Activated gamma-delta T cell treated with Interleukin-2 at 50 U/mL for 16 hours (primary cell): ENCODE results near the gene RASSF4.
"Not testable (repeated sequence)": the region's sequence is repeated elsewhere in the genome, so short reads cannot be mapped to it uniquely, and the experiment has no call there.

Experiments
- DNase-seq: peaks from one replicate; pipeline ENCODE4 v3.0.0-alpha.2; 2020

RASSF4 gene

DNA sequence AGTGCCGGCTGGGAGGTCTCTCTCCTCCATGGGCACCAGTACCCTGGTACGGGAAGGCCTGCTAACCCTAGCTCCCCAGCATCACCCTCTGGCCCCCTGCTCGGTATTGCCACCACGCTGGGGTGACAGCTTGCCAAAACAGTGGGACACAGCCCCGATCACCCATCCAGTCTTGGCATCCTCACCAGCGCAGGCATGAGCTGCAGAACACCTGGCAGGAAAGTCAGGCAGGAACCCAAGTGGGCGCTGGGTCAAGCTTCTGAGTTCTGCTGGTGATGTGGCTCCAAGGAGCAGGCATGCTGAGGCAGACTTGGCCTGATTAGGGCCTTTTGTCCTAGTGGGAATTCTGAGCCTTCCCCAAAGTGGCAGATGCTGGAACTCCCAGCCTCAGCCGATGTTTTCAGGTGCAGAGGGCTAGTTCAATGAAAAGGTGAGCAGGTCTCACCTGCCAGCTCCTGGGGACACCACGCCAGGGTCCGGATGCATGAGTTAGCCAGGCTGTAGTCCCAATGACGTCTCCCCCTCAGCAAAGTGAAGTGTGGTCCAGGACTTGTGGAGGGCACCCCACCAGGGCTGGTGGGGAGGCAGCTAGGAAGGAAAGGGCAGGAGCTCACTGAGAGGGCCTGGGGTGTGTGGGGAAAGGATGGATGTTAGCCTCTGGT, 32.6 kb downstream of the RASSF4 start:
- DNase-seq, result no peak

DNA sequence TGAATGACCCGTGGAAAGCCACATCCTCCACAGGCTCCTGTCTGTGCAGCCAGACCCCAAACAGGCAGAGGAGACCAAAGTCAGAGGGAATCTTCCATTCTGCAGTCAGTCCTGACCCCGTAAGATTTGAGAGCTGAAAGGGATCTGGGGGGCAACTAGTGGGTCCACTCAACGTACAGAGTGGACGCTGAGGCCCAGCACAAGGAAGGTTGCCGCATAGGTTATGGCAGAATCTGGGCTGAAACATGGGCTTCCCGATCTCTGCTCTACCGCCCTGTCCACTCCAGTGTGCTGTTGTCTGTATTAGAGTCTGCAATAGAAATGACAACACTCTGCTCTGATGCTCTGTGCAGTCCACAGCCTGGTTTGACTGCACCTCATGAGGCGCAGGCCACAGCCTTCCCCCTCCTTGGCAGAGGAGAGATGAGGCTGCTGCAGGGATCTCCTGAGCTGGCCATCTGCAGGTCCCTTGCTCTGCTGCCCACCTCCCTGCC, 33.2 kb downstream of the RASSF4 start:
- DNase-seq, result no peak

DNA sequence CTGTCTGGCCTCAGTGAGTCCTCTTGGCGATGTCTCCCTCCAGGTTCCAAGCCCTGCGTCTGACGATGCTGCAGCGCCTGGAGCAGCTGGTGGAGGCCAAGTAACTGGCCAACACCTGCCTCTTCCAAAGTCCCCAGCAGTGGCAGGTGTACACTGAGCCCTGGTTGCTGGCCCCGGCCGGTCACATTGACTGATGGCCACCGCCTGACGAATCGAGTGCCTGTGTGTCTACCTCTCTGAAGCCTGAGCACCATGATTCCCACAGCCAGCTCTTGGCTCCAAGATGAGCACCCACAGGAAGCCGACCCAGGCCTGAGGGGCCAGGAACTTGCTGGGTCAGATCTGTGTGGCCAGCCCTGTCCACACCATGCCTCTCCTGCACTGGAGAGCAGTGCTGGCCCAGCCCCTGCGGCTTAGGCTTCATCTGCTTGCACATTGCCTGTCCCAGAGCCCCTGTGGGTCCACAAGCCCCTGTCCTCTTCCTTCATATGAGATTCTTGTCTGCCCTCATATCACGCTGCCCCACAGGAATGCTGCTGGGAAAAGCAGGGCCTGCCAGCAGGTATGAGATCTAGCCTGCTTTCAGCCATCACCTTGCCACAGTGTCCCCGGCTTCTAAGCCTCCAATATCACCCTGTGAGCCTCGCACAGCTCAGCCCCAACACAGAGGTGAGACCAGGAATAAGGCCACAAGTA, 33.8 kb downstream of the RASSF4 start:
- no peak for DNase-seq

DNA sequence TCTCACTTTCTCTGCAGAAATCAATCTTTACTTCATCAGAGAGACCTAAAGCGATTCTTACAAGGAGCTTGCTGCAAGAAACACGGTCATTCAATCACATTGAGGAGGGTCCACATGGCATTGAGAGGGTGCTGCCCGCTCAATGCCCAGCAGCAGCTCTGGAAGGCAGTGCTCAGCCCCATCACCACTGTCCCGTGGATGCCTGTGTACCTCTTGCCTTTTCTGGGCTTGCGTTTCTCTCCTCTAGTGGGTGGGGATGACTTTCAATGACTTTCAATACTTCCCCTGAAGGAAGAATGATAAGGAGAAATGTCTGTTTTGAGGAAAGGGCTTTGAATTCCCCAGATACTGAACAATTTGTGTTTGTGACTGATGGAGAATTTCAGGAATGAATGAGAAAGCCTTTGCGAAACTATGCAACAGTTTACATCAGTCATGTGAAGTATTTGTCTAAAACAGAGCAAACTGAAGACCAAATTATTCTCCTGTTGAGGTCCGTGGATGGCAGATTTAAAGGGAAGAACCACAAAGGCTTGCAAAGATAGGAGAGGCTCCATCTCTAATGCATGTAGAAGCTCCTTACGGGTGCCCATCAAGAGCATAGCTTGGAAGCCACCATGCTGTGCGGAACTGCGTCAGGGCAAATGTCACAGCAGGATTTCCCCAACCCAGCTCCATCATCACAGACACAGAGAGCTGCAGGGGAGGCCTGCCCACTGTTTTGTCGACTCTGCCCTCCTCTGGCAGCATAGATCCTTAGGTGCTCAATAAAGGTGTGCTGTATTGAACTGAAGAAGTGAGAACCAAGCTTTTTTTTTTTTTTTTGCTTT, 34.5 kb downstream of the RASSF4 start:
- no peak for DNase-seq

DNA sequence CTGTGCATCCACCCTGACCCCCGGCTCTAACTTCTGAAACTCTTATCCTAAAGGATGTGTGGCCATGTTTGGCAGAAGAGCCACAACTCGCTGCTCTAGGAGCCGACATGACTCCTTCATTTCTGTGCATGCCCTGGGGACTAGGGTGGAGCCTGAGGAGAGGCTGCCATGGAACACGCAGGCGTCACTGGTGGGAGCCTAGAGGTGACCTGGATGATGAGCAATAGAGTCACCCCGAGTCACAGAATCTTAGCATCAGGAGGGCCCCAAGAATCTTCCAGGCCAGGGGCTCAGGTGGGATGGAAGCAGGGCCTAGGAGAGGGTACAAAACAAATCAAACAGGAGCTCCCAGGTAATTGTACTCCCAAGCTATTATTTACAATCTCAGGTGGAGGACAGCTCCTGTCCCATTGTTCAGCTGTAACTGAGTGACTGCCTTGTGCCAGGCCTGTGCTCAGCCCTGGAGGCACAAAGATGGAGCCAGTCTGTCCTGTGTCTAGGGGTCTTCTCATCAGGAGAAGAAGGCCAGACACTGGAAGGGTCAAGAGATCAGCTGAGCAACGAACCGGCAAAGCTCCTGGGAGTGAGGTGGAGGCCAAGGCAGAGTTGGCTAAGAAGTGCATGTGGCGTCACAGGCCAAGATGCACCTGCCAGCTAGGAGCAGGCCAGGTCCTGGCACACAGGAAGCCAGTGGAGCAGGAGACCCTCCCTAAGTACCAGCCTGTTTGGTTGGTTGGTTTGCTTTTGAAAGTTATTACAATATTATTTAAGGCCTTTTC, 35.3 kb downstream of the RASSF4 start:
- DNase-seq, result no peak

DNA sequence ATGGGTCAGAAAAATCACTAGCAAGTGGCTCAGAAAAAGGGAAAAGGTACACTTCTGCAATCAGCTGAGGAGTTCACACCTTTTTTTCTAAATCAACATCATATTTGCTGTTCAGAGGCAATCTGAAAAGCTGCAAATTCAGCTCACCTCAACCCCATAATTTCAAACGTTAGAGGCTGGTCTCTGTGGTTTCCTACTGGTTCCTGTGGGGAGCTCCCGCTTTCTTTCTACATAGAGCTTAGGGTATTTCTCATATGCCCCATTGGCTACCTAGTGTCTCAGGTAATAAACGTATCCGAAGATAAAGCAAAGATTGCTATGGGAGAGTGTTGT, 35.9 kb downstream of the RASSF4 start:
- DNase-seq, result no peak

DNA sequence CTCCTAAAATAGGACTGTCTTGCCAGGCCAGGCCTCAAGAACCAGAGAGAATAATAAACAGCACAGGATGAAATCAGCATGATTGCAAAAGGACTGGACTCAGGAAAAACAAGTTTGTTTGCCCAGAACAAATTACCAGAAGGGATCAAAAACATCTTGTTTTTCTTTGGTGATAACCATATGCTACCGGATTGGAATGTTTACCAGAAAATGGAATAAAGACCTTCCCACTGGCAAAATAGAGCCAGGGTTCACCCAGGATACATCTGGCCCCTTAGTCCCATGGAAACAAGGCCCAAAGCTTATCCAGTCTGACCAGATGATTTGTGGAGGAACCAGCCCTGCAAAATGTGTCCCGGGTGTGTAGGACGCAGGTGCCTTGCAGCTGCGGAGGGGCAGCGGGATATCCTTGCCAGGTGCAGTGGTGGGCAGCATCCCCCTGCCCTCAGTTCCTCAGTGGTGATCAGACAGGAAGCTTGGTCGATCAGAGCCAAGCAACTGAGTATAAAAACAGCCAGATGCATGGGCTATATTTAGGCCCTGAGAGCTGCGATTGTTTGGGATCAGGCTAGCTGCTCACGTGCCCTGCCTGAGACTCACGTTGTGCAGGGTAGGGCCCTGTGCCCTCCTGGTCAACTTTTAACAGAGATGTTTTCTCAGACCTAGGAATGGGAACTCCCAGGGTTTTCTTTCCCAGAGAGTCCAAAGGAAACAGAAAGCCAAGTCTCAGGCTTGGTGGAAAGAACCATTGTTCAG, 36.5 kb downstream of the RASSF4 start:
- DNase-seq, result no peak

DNA sequence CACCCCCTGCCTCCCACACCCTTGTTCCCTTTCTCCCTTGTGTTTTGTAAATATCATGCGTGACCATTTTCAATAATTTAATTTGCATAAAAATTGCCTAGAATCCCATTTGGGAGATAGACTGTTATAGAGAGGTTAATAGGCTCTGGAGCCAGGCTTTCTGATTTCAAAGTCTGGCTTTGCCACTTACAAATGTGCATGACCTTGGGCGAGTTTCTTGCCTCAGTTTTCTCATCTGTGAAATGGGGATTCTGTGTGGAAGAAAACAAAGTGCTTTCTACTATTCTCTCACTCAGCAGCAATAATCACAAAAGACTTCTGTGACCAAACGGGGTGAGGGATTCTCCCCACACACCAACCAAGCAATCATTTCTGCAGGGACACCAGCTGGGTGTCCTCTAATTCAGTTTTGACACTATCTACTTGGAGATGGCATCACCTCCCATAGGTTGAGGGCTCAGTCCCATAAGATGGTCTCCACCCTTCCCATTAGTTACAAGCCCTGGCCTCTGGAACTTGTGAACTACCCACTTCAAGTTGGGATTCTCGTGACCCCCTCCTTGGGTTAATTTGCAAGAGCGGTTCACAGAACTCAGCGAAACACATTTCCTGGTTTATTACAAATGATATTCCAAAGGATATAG, 37.6 kb downstream of the RASSF4 start:
- DNase-seq, result no peak

DNA sequence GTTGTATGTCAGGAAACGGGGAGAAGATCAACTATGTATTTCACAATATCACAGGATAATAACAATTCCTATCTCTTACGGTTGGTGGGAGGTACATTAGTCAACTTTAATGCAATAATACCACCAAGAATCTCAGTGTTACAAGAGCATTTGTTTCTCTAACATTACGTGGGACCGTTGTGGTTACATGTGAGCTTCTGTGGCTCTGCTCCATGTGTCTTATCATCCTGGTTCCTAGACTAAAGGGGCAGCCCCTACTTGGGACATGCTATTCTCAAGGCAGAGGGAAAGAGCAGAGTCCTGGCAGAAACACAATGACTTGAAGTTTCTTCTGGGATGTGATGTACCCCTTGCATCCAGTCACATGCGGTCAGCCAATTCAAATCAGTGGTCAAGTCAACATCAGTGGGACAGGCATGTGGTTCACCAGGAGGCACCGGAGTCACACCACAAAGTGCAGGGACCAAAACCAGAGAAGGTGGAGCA, 38.6 kb downstream of the RASSF4 start:
- no peak for DNase-seq

DNA sequence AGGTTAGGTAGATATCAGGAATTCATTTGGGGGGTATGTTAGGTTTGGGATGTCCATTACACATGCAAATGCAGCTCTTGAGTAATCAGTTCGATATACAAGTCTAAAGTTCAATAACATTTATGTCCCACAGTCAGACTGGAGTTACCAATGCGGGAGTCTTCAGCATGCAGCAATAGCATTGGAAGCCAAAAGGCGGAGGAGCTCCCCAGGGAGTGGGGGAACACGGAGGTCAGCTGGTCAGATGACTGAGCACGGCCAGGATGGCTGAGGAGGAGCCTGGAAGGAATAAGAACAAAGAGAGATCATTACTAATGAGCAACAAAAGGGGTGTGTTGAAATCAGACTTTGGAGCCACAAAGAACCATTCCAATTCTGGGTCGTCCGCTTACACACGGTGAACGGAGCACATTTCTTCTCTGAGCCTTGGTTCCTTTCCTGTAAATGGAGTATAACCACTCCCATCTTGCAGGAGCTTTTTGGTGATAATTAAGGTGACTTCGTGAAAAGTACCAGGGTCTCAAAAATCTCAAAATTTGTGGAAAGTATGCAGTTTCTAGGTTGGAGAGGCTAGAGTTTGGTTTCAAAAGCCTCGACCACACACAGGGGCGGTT, 40.6 kb downstream of the RASSF4 start:
- DNase-seq, result no peak

DNA sequence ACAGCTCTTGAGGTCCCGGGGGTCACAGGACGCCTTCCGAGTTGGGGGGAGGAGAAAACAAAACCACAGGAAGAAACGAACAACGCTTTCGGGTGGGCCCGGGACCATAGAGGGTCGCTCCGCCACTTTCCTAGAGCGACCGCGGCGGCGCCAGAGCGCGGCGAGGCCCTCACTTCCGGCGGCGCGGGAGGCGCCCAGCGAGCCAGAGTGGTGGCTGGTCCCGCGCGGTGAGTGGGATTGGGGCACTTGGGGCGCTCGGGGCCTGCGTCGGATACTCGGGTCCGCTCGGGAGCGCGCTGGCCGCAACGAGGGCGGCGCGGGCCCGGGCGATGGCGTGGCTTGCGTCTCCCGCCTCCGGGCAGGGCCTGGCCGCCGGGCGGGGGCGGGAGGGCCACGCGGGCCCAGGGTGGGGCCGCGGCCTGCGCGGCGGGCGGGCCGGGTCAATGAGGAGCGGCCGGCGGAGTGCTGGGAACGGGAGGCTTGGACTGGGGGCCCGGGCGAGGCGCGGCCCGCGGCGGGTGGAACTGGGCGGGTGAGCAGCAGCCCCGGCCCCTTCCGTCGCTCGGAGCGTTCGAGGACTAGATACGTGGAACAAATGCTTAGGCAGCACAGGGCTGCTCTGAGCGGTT, 41.3 kb downstream of the RASSF4 start, which contains the start of gene ZNF22:
Gene ZNF22, plus strand, starts transcription at position 172 of the 629 bp plus-strand sequence. CDS start 2,446 bp downstream, outside the sequence.
- DNase-seq, result peak; percentile 77

DNA sequence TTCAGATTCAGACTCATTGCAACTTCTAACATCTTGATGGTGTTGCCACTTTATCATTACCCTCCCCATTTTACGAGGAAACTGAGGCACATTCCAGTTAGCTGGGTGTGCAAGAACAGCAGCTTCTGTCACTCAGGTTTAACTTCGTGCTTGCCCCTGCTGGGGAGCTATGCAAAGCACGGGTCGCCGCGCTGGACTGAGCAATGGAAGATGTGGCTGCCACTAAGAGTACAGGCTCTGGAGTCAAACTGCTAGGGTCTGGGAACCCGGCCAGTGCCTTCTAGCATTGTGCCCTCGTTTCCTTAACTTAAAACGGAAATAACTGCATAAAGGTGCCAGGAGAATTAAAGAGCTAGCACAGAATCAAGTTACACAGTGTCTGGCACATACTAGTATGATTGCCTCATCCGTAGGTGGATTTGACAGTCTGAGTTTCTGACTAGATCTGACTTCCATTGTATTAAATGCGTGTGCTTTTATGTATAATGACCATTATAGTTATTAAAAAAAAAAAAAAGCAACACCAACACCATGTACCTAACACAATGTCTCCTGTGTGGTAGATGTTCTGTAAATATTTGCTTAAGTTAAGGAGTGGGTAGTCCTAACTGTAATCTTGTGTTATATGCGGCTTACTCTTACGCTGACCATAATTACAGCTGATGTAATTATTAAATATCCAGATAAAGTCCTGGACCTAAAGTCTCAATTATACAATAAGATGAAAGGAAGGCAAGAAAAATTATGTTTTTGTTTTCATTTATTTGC, 42.0 kb downstream of the RASSF4 start:
- DNase-seq, result peak; percentile 44

DNA sequence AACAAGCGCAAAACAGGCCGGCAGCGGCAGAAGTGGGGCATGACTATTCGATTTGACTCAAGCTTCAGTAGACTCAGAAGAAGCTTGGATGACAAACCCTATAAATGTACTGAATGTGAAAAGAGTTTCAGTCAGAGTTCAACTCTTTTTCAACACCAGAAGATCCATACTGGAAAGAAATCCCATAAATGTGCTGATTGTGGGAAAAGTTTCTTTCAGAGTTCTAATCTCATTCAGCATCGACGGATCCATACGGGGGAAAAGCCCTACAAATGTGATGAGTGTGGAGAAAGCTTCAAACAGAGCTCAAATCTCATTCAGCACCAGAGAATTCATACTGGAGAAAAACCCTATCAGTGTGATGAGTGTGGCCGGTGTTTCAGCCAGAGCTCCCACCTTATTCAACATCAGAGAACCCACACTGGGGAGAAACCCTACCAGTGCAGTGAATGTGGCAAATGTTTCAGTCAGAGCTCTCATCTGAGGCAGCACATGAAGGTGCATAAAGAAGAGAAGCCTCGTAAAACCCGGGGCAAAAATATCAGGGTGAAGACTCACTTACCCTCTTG, 43.9 kb downstream of the RASSF4 start:
- DNase-seq, result no peak

DNA sequence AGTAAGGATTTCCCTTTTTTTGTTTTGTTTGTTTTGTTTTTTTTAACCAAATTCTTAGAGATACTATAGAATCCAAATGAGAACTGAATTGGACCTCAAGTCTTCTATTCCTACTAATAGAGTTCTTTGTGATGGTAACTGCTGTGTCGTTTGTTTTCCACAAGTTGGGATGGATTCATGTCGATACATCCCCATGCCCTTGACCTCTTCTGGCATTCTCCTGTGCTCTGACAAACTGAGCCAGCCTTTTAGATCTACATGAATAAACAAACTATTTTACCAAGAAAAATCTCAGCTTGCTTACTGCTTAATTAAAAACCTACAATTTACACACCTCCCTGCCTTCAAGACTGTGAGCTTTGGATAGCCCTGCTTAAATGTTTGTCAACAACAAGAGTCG, 45.1 kb downstream of the RASSF4 start:
- no peak for DNase-seq

DNA sequence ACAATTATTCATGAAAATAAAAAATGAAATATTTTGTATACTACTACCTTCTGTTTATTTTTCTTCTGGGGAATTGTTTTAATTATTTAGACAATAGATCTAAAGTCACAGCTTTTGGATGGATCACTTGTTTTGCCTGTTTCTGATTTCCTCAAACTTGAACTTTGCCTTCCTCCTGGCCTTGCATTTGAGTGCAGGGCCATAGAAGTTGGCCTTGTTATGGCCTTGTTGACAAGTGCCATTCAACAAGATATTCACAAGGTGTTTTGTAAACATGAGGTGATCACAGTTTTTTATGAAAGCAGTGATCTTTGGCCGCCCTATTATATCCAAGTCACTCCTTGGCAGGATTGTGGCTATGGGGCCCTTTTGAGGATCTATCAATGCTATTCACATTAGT, 45.7 kb downstream of the RASSF4 start:
- DNase-seq, result no peak

DNA sequence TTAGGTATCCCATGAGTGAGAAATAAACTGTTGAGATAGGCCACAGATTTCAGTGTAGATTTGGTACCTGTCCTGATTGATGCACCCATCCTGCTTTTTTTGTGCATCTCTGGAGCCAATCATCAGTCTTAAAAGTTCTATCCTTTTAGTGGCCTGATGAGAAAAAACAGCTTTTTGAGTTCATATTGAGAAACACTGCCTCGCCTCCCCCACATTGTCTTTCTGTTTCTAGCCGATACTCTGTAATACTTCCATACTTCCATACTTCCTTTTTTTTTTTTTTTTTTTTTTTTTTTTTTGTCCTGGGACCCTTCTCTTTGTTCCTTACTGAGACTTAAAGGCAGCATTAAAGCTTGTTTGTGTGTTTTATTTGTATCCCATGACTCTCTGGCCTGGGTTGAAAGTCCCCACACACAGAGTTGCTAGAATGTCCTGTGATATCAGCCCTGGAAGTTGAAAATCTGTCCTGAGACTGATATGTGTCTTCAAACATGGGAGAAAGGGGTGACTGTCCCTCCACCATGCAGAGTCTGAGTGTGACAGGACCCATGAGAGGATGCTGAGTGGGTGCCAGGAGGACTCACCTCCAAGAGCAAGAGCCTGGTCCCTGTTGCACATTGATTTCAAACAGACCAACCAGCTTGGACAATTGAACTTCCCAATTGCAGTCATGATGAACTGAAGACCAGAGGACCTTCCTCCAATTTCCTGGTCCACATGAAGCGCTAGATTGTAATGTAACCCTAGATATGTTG, 46.9 kb downstream of the RASSF4 start:
- no peak for DNase-seq

DNA sequence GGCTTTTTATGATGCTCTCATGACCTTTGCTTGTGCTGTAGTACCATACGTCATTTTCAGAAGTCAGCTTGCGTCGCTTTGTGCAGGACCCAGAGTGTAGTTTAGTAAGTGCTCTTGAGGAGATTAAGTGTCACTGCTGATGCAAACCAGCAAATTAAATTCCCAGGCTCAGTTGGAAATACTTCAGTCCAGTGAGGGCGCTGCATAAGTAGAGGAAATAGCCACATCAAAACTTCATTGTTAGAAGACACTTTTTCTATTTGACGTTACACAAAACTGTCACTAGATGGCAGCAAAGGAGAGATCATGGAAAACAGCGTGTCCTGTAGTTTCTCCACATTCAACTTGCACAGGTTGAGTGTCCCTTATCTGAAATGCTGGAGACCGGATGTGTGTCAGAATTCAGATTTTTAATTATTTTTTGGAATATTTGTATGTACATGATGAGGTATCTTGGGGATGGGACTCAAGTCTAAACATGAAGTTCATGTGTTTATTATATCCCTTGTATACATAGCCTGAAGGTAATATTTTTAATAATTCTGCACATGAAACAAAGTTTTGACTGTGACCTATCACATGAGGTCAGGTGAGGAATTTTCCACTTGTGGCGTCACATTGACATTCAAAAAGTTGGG, 49.0 kb downstream of the RASSF4 start:
- DNase-seq, result no peak

DNA sequence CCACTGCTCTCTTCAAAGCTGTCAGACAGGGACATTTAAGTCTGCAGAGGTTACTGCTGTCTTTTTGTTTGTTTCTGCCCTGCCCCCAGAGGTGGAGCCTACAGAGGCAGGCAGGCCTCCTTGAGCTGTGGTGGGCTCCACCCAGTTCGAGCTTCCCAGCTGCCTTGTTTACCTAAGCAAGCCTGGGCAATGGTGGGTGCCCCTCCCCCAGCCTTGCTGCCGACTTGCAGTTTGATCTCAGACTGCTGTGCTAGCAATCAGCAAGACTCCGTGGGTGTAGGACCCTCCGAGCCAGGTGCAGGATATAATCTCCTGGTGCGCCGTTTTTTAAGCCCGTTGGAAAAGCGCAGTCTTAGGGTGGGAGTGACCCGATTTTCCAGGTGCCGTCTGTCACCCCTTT, 55.0 kb downstream of the RASSF4 start:
- DNase-seq, result not testable (repeated sequence)
